Heart left ventricle (tissue), 13 donors: Measurements from ENCODE around the gene SKI.

Experiments
- CTCF ChIP-seq, 12 donors: fragments of 200-600 bp; sonication (generic) in 4 of 12; IDR thresholded peaks; one replicate each; pipeline versions ENCODE4 v1.5.0 to v1.8.0; 2018 to 2022; ENCODE audit warnings: antibody characterized with exemption in 12 of 12, mild to moderate bottlenecking in 5 of 12
- POLR2A ChIP-seq, 2 donors: fragments of 450-650 bp; IDR thresholded peaks; one replicate each; pipeline ENCODE4 v1.6.1; 2017; ENCODE audit warnings: antibody characterized with exemption in 2 of 2, mild to moderate bottlenecking in 2 of 2, moderate library complexity in 2 of 2
- donor health status: ischemic (EF 13 %, LVEDD 7.1; RV severe dilation, severe dysfunction).
- donor health status: DM: no; HTN: yes; CAD: no.
- donor health status: DM: no; HTN: no; CAD: no.
- donor health status: ischemic (EF 25% LVEDD 6.9; RV normal size, moderate dysfunction).
- donor health status: ischemic (EF 25% LVEDD 5.7; RV mildly dilated, moderate dysfunction).
- donor health status: ischemic (EF 35%, LVEDD 5.7; RV mildly dilated, moderate dysfunction).
- donor health status: nonischemic (EF 11% LVEDD 7.7; RV severe dilation, severe dysfunction).
- donor health status: DM: yes; HTN: yes; CAD: no.
- donor health status: PGD.
- donor health status: ischemic (EF 29% LVEDD 5.4; RV normal size, mild dysfunction).
- donor health status: nonischemic (EF 23%, LVEDD 6.1; RV moderate dilation, normal function).

- TF ChIP-seq CTCF (IDR thresholded peaks at IDR 0.05): no peak
- no peak for TF ChIP-seq POLR2A (IDR thresholded peaks at IDR 0.05)
Observed at GRCh38 chr1:2295526-2295925, 67.4 kb downstream of the SKI start.
